ENCODE measurements around the gene TBC1D4.

TBC1D4 gene

GRCh38 chr13:75418186-75418843 lies 63.7 kb downstream of the TBC1D4 start:
- no peak for DNase-seq (ENCODE audit: low spot score)

- no peak for DNase-seq (ENCODE audit: low spot score)
These were observed 64.3 kb downstream of the TBC1D4 start for GRCh38 chr13:75417656-75418055.

GRCh38 chr13:75417012-75417384 lies 65.0 kb downstream of the TBC1D4 start:
- DNase-seq (ENCODE audit: low spot score) = no peak

- no peak for DNase-seq (ENCODE audit: low spot score)
These were observed 65.5 kb downstream of the TBC1D4 start for GRCh38 chr13:75416327-75417011.

GRCh38 chr13:75415694-75416093 lies 66.3 kb downstream of the TBC1D4 start:
- DNase-seq (ENCODE audit: low spot score) = peak; percentile 17

- no peak for DNase-seq (ENCODE audit: low spot score)
These were observed 66.8 kb downstream of the TBC1D4 start for GRCh38 chr13:75415171-75415570.

- DNase-seq (ENCODE audit: low spot score) = no peak
These were observed 67.7 kb downstream of the TBC1D4 start for GRCh38 chr13:75414036-75414827.

GRCh38 chr13:75411924-75412537 lies 69.9 kb downstream of the TBC1D4 start:
- DNase-seq (ENCODE audit: low spot score) = no peak

- no peak for DNase-seq (ENCODE audit: low spot score)
These were observed 71.8 kb downstream of the TBC1D4 start for GRCh38 chr13:75410207-75410606.

GRCh38 chr13:75407998-75408397 lies 74.0 kb downstream of the TBC1D4 start:
- no peak for DNase-seq (ENCODE audit: low spot score)

- DNase-seq (ENCODE audit: low spot score) = no peak
These were observed 74.5 kb downstream of the TBC1D4 start for GRCh38 chr13:75407473-75407872.

GRCh38 chr13:75405976-75406703 lies 75.8 kb downstream of the TBC1D4 start:
- no peak for DNase-seq (ENCODE audit: low spot score)

GRCh38 chr13:75404726-75405125 lies 77.2 kb downstream of the TBC1D4 start:
- DNase-seq (ENCODE audit: low spot score) = no peak

- no peak for DNase-seq (ENCODE audit: low spot score)
These were observed 79.2 kb downstream of the TBC1D4 start for GRCh38 chr13:75402787-75403186.

GRCh38 chr13:75400775-75401174 lies 81.2 kb downstream of the TBC1D4 start:
- DNase-seq (ENCODE audit: low spot score) = no peak

- no peak for DNase-seq (ENCODE audit: low spot score)
These were observed 82.1 kb downstream of the TBC1D4 start for GRCh38 chr13:75399879-75400217.

GRCh38 chr13:75399168-75399878 lies 82.6 kb downstream of the TBC1D4 start:
- no peak for DNase-seq (ENCODE audit: low spot score)

- DNase-seq (ENCODE audit: low spot score) = no peak
These were observed 83.9 kb downstream of the TBC1D4 start for GRCh38 chr13:75398072-75398471.

- no peak for DNase-seq (ENCODE audit: low spot score)
These were observed 86.1 kb downstream of the TBC1D4 start for GRCh38 chr13:75395901-75396300.

GRCh38 chr13:75395066-75395465 lies 86.9 kb downstream of the TBC1D4 start:
- DNase-seq (ENCODE audit: low spot score) = no peak

GRCh38 chr13:75393839-75394520 lies 88.0 kb downstream of the TBC1D4 start:
- DNase-seq (ENCODE audit: low spot score) = no peak
